ENCODE results near the gene USP22. TPM values are rescaled to one million over a fixed set of nuclear protein-coding genes. Genes with fewer than 3 reads are reported as not detected.

The USP22 gene
- total and polyA plus RNA-seq, 2 of the 8 experiments (the other 6 are each of a cell fraction or from before 2014, with no cell fraction given): 221 to 316 TPM

GRCh38 chr17:21029515-21029914 is 13.3 kb downstream of the USP22 start (continued):
- TF ChIP-seq KDM4A (IDR thresholded peaks at IDR 0.05; ENCODE audit: low read depth, low read length, severe bottlenecking) (no peak), JUN (IDR thresholded peaks at IDR 0.05; ENCODE audit: low read depth, low read length) (no peak), TAF1 (IDR thresholded peaks at IDR 0.05; ENCODE audit: low read depth, low read length) (no peak), JUND (IDR thresholded peaks at IDR 0.05; ENCODE audit: low read length) (no peak)

Measured in H1 (cell line).